Esophagus squamous epithelium (tissue), 4 donors: ENCODE data around the gene TRIP10.

Experiments used
- POLR2A ChIP-seq, 4 donors: fragments of 450-650 bp; IDR thresholded peaks; one replicate each; pipeline ENCODE4 v1.6.1; 2017; ENCODE audit warnings: antibody characterized with exemption in 4 of 4, mild to moderate bottlenecking in 4 of 4, moderate library complexity in 3 of 4
- TF ChIP-seq, protein P1 (sequence below), 6 experiments: fragments of 450-650 bp in 4 of 6; fragments of 200-600 bp in 2 of 6; sonication (generic) in 2 of 6; IDR thresholded peaks; one replicate each; pipeline ENCODE4 v1.5.1; 2016 to 2019; ENCODE audit warnings: antibody characterized with exemption in 6 of 6, mild to moderate bottlenecking in 4 of 6, moderate library complexity in 4 of 6

DNA sequence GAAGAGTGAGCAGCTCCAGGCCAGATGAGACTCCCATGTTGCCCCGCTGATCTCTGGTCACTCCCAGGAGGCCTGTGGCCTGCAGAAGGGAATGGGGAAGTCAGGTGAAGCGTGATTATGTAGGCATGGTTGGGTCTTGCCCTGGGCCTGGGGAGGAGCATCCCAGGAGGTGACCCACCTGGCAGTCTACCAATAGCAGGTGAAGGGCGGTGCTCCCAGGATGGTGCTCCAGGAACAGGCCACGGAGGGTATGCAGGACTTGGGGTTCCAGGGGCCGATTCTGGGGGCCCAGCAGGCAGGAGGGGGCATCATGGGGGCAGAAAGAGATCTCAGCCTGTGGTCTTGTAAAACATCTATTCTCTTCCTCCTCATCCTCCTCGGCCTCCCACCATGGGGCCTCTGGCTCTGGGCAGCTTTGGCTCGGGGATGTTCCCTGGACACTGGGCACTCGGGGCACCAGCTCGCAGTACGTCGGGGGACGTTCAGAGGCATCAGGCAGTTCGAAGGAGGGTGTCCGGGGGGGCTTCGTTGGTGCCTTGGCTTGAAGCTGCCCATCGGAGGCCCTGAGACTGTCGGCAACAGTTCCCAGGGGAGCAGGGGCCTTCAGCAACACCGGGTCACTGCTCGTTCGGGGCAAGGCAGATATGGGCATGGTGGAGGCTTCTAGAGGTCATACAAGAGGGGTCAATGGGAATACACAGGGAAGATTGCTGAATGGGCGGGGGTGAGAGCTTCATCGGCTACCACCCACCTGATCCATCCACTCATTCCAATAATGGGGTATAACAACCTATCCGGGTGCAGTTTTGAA lies 15.4 kb downstream of the TRIP10 start:
- TF ChIP-seq, protein P1, sequence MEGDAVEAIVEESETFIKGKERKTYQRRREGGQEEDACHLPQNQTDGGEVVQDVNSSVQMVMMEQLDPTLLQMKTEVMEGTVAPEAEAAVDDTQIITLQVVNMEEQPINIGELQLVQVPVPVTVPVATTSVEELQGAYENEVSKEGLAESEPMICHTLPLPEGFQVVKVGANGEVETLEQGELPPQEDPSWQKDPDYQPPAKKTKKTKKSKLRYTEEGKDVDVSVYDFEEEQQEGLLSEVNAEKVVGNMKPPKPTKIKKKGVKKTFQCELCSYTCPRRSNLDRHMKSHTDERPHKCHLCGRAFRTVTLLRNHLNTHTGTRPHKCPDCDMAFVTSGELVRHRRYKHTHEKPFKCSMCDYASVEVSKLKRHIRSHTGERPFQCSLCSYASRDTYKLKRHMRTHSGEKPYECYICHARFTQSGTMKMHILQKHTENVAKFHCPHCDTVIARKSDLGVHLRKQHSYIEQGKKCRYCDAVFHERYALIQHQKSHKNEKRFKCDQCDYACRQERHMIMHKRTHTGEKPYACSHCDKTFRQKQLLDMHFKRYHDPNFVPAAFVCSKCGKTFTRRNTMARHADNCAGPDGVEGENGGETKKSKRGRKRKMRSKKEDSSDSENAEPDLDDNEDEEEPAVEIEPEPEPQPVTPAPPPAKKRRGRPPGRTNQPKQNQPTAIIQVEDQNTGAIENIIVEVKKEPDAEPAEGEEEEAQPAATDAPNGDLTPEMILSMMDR (IDR thresholded peaks at IDR 0.05) = no peak
- TF ChIP-seq POLR2A (IDR thresholded peaks at IDR 0.05) = no peak
